ENCODE measurements around the gene IL4I1.

GRCh38 chr19:49927526-49928264, 31.0 kb upstream of the IL4I1 start:
- TF ChIP-seq RAD21 (IDR thresholded peaks at IDR 0.05; ENCODE audit: low read depth) (no peak), YY1 (IDR thresholded peaks at IDR 0.05; ENCODE audit: low read depth) (no peak), EP300 (IDR thresholded peaks at IDR 0.05; ENCODE audit: borderline replicate concordance) (no peak), TAF1 (IDR thresholded peaks at IDR 0.05; ENCODE audit: low read depth) (no peak)
- TF ChIP-seq, protein P1, sequence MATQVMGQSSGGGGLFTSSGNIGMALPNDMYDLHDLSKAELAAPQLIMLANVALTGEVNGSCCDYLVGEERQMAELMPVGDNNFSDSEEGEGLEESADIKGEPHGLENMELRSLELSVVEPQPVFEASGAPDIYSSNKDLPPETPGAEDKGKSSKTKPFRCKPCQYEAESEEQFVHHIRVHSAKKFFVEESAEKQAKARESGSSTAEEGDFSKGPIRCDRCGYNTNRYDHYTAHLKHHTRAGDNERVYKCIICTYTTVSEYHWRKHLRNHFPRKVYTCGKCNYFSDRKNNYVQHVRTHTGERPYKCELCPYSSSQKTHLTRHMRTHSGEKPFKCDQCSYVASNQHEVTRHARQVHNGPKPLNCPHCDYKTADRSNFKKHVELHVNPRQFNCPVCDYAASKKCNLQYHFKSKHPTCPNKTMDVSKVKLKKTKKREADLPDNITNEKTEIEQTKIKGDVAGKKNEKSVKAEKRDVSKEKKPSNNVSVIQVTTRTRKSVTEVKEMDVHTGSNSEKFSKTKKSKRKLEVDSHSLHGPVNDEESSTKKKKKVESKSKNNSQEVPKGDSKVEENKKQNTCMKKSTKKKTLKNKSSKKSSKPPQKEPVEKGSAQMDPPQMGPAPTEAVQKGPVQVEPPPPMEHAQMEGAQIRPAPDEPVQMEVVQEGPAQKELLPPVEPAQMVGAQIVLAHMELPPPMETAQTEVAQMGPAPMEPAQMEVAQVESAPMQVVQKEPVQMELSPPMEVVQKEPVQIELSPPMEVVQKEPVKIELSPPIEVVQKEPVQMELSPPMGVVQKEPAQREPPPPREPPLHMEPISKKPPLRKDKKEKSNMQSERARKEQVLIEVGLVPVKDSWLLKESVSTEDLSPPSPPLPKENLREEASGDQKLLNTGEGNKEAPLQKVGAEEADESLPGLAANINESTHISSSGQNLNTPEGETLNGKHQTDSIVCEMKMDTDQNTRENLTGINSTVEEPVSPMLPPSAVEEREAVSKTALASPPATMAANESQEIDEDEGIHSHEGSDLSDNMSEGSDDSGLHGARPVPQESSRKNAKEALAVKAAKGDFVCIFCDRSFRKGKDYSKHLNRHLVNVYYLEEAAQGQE (IDR thresholded peaks at IDR 0.05; ENCODE audit: low read depth), result no peak
- TF ChIP-seq, protein P2, sequence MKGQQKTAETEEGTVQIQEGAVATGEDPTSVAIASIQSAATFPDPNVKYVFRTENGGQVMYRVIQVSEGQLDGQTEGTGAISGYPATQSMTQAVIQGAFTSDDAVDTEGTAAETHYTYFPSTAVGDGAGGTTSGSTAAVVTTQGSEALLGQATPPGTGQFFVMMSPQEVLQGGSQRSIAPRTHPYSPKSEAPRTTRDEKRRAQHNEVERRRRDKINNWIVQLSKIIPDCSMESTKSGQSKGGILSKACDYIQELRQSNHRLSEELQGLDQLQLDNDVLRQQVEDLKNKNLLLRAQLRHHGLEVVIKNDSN (IDR thresholded peaks at IDR 0.05), result no peak

All from Ishikawa (cell line).